ENCODE data around the gene PPP6R2.

GRCh38 chr22:50399751-50400331 is 56.7 kb downstream of the PPP6R2 start:
- no peak for TF ChIP-seq RXRA (IDR thresholded peaks at IDR 0.05; ENCODE audit: insufficient read depth, low read depth, low read length)
- peak; percentile 76 to 97 (median 93) for TF ChIP-seq CTCF (IDR thresholded peaks at IDR 0.05; ENCODE audit: control extremely low read depth in 1 of 3, insufficient read depth in 1 of 3, low read depth in 1 of 3, low read length in 3 of 3)
- TF ChIP-seq POLR2A (IDR thresholded peaks at IDR 0.05; ENCODE audit: control extremely low read depth in 1 of 2, low read depth in 2 of 2, low read length in 2 of 2): no peak
- no peak for TF ChIP-seq TAF1 (IDR thresholded peaks at IDR 0.05; ENCODE audit: low read depth, low read length)
- TF ChIP-seq SIN3A (conservative IDR thresholded peaks at IDR 0.05 in 1 of 2, IDR thresholded peaks at IDR 0.05 in 1 of 2; ENCODE audit: low read depth in 1 of 2, low read length in 2 of 2): no peak
- TF ChIP-seq EP300 (IDR thresholded peaks at IDR 0.05; ENCODE audit: borderline replicate concordance in 1 of 2, low read depth in 2 of 2, low read length in 2 of 2): no peak
- no peak for TF ChIP-seq RFX5 (IDR thresholded peaks at IDR 0.05; ENCODE audit: borderline replicate concordance, low read depth, low read length)
- no peak for TF ChIP-seq CEBPB (IDR thresholded peaks at IDR 0.05; ENCODE audit: low read depth, low read length)
- TF ChIP-seq RAD21 (IDR thresholded peaks at IDR 0.05 in 1 of 2, conservative IDR thresholded peaks at IDR 0.05 in 1 of 2; ENCODE audit: low read depth in 2 of 2, low read length in 2 of 2): peak; percentile 32 to 58; a peak in 3 of 4 replicates
